Cardiac fibroblast (primary cell): ENCODE measurements around the gene KIF21A.

ENCODE experiments used
- DNase-seq, 2 donors: peaks; one replicate each; pipeline versions ENCODE4 v3.0.0 to v3.0.0-alpha.2; 2010; ENCODE audit warnings: low read depth in 2 of 2
- H3K4me3 ChIP-seq, 2 donors: replicated peaks in 1 of 2; 1 replicate in 1 of 2; 2 replicates in 1 of 2; pipeline ENCODE4 v1.5.1; 2011; ENCODE audit warnings: low read depth in 2 of 2, low read length in 2 of 2, mild to moderate bottlenecking in 2 of 2, moderate library complexity in 1 of 2
- CTCF ChIP-seq: IDR thresholded peaks from one replicate; pipeline ENCODE4 v1.5.1; 2011; ENCODE audit warnings: low read depth, mild to moderate bottlenecking, low read length, inconsistent platforms

The KIF21A gene

GRCh38 chr12:39419471-39419870, 23.4 kb downstream of the KIF21A start:
- TF ChIP-seq CTCF = no peak
- no peak for DNase-seq
- H3K4me3 ChIP-seq = no peak overlapping the region

- peak in 1 of 2 donors; percentile 45 for DNase-seq
- TF ChIP-seq CTCF = no peak
Observed at GRCh38 chr12:39417916-39418315, 25.0 kb downstream of the KIF21A start.

GRCh38 chr12:39413836-39414771, 28.8 kb downstream of the KIF21A start:
- TF ChIP-seq CTCF = no peak
- DNase-seq = no peak
- no peak overlapping the region for H3K4me3 ChIP-seq

More at GRCh38 chr12:39417916-39418315, 25.0 kb downstream of the KIF21A start:
- H3K4me3 ChIP-seq = no peak overlapping the region

- DNase-seq = no peak
- no peak for TF ChIP-seq CTCF
Observed at GRCh38 chr12:39412210-39412609, 30.7 kb downstream of the KIF21A start.

DNA sequence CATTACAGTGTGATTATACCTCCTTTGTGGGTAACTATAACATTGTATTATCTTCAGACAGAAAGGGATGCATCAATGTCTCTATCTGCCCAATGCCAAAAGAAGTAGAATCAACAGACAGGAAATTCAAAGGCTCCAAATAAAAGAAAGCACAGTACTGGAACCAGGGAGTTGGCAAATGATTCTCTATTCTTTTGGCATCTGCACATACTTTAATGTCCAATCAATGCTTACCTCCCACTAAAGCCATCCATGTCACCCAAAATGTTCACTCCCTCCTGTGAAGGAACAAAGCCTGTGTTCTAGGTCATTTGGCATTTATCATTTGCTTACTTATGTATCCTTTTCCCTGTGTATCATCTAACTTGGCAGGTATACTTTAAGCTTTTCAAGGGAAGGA, 36.7 kb downstream of the KIF21A start:
- DNase-seq = no peak
- no peak overlapping the region for H3K4me3 ChIP-seq
- TF ChIP-seq CTCF = no peak

More at GRCh38 chr12:39412210-39412609, 30.7 kb downstream of the KIF21A start:
- H3K4me3 ChIP-seq = no peak overlapping the region

- DNase-seq = no peak
- H3K4me3 ChIP-seq = no peak overlapping the region
- TF ChIP-seq CTCF = no peak
Observed at GRCh38 chr12:39405580-39405979, 37.3 kb downstream of the KIF21A start.
